Measurements from ENCODE around the gene TPP2. TPM values are rescaled to one million over a fixed set of nuclear protein-coding genes. Genes with fewer than 3 reads are reported as not detected.

The TPP2 gene
- total RNA-seq, 1 donor from 2014 or later: 33.0 TPM

GRCh38 chr13:102682211-102682610, 85.4 kb downstream of the TPP2 start:
- DNase-seq: no peak
- intact Hi-C loops (cut with micrococcal nuclease): no loop called here
- ATAC-seq: no peak

DNA sequence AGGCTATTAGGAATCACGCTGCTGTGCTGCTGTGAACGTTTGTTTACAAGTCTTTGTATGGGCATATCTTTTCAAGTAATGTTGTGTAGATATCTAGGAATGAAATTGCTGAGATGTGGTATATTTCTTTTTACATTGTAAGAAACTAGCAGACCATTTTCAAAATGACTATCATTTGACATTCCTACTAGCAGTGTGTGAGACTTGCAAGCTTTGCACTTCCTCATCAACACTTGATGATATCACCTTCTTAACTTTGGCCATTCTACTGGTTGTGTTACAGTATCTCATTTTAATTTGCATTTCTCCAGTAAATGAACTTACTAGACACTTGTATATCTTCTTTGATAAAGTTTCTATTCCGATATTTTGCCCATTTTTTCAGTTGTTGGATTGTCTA, 85.9 kb downstream of the TPP2 start:
- DNase-seq (no peak), ATAC-seq (no peak)
- intact Hi-C loops (cut with micrococcal nuclease): no loop called here

GRCh38 chr13:102683637-102684036, 86.9 kb downstream of the TPP2 start:
- DNase-seq (no peak), ATAC-seq (no peak)
- intact Hi-C loops (cut with micrococcal nuclease): no loop called here

- DNase-seq: no peak
- no peak for ATAC-seq
- intact Hi-C loops (cut with micrococcal nuclease): no loop called here
Measured at GRCh38 chr13:102686024-102686423, 89.2 kb downstream of the TPP2 start.

DNA sequence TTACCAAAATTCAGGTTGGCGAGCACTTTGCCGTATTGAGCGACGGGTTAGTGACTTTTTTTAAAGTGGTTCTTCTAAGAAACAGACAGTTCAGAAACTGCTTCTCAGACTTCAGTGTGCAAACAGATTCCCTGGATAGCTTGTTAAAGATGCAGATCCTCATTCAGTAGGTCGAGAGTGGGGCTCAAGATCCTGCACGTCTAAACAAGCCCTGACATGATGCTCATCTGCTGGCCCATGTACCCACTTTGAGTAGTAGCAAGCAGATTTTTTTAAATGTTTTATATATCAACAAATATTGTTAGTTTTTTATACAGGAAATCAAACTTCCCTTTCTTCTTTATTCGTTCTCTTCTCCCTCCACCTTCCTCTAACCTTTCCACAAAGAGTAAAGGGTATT, 90.7 kb downstream of the TPP2 start:
- intact Hi-C loops (cut with micrococcal nuclease): no loop called here
- ATAC-seq (no peak), DNase-seq (no peak)

DNA sequence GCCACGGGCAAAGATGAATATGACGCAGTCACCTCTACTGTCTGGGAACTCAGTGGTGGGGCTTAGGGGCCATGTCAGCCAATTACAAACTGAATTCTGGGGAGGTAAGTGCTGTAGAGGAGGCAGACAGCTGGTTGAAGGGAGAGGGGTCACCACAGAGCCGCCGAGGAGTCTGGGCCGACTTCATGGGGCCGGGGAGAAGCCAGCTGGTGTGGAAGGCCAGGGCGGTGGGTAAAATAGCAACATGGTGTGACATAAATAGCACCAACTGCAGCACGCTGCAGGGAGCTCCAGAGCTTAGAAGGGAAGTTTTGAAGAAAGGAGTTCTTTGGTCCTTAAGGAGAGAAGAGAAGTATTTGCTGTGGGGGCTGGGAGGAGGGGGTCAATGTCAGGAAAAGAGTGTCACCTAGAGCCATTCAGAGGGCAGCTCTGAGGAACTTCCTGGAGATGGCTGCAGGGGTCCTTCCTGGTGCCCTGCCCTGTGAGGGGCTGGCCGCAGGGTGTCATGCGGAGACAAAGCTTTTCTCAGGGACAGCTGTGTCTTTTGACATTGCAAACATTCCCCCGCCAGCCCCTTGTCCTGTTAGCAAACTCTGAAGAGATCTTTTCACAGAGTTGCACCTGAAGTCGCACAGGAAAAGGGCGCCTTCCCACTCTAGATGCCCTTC, 91.7 kb downstream of the TPP2 start:
- DNase-seq: no peak
- ATAC-seq: no peak
- intact Hi-C loops (cut with micrococcal nuclease): no loop called here

DNA sequence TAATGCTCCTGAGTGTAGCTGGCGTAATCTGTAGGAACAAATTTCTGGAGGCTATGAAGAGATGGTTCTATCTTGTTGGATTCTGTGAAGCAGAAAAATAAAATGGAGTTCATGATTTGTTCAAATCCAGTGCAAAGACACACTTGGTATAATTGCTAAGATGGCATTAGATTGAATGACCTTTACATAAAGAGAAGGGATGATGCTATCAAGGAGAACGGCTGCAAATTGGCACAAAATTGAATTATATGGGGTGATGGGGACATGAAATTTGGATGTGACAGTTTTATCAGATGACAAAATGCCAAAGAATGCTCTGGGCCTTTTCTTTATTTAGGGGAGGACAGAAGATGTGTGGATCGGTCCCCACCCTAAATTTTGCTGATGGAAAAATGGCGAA, 94.1 kb downstream of the TPP2 start:
- ATAC-seq (no peak), DNase-seq (no peak)
- intact Hi-C loops (cut with micrococcal nuclease): no loop called here

DNA sequence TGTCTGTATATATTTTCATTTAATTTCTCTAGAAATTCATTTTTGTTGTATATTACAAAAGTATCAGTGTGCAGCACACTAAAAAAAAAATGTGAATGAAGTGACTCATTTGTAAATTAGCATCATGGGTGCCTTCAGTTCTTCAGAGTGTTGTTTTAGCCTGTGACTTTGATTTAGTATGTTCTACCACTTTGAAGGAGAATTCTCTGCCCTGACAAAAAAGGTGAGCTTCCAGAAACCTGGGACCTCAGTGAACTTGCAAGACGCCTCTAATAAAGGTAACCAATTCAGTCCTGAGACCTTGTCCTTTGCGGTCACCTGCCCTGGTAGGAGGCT, 95.7 kb downstream of the TPP2 start:
- ATAC-seq (no peak), DNase-seq (no peak)
- intact Hi-C loops (cut with micrococcal nuclease): no loop called here

GRCh38 chr13:102693250-102693649, 96.5 kb downstream of the TPP2 start:
- ATAC-seq (no peak), DNase-seq (no peak)
- intact Hi-C loops (cut with micrococcal nuclease): no loop called here

GRCh38 chr13:102693776-102694175, 97.0 kb downstream of the TPP2 start:
- ATAC-seq (no peak), DNase-seq (no peak)
- intact Hi-C loops (cut with micrococcal nuclease): no loop called here

DNA sequence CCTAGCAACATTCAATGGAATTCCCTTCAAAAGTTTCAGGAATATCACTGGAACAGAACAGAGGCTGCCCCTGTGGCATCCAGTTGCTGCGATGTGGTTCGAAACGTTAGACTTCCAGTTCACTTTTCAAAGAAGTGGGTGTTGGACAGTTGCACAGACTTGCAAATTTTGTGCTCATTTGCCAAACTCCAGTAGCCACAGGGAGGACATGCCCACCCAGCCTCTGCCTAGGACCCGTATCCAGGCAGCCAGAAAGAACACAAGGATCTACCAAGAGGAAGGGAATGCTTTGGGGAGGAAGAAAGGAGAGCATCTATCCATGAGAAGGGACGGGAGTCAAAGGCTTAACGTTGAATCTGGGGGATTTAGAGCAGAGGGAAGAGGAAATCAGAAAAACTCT, 98.2 kb downstream of the TPP2 start, which contains the start of gene METTL21C:
Gene METTL21C, minus strand, starts transcription at position 108 of the 400 bp plus-strand sequence. CDS start 546 bp downstream, outside the sequence.
- no peak for ATAC-seq
- no peak for DNase-seq
- intact Hi-C loops (cut with micrococcal nuclease): no loop called here

DNA sequence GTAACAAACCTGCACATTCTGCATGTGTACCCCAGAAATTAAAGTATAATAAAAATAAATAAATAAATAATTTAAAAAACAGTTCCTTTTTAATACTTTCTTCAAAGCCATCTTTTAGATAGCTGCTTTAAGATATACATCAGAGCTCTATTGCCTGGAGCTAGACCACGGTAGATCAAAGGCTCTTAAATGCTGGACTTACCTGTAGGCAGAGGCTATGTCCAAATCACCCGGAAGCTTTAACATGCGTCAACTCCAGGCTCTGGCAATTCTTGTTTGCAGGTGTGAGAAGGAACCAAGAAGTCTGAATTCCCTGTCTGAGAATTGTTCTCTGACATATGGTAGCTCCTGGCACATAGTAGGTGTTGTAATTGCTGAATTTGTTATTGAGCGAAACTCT, 99.7 kb downstream of the TPP2 start:
- no peak for DNase-seq
- ATAC-seq: no peak
- intact Hi-C loops (cut with micrococcal nuclease): no loop called here

- no peak for ATAC-seq
- no peak for DNase-seq
- intact Hi-C loops (cut with micrococcal nuclease): no loop called here
Measured at GRCh38 chr13:102697264-102697663, 100.5 kb downstream of the TPP2 start.

- DNase-seq (no peak), ATAC-seq (no peak)
- intact Hi-C loops (cut with micrococcal nuclease): no loop called here
Measured at GRCh38 chr13:102697929-102698648, 101.3 kb downstream of the TPP2 start.

- DNase-seq (no peak), ATAC-seq (no peak)
- intact Hi-C loops (cut with micrococcal nuclease): no loop called here
Measured at GRCh38 chr13:102698649-102698980, 101.8 kb downstream of the TPP2 start.

GRCh38 chr13:102699504-102699903, 102.7 kb downstream of the TPP2 start:
- ATAC-seq: no peak
- DNase-seq: no peak
- intact Hi-C loops (cut with micrococcal nuclease): no loop called here

- ATAC-seq (peak; percentile 62), DNase-seq (no peak)
- intact Hi-C loops (cut with micrococcal nuclease): no loop called here
Measured at GRCh38 chr13:102700088-102701031, 103.6 kb downstream of the TPP2 start.

DNA sequence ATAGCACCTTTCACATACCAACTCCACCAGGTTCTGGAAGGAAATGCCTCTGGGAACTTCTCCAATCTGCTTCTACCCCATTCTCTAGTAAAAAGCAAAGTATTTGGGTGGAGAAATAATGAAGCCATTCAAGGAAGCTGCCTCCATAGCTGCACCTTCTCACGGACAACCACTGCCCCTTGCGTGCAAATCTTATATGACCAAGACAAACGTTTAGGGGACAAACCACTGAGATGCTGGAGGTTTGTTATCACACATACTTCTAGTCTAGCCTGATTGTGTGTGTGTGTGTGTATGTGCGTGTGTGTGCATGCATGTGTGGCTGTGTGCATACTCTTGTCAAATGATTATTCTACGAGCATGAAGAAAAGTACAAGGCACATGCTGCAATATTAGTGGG, 104.5 kb downstream of the TPP2 start:
- intact Hi-C loops (cut with micrococcal nuclease): no loop called here

GRCh38 chr13:102702965-102703725, 106.4 kb downstream of the TPP2 start:
- intact Hi-C loops (cut with micrococcal nuclease): no loop called here
- DNase-seq (no peak), ATAC-seq (no peak)

More for the DNA sequence above, 104.5 kb downstream of the TPP2 start:
- DNase-seq (no peak), ATAC-seq (no peak)

DNA sequence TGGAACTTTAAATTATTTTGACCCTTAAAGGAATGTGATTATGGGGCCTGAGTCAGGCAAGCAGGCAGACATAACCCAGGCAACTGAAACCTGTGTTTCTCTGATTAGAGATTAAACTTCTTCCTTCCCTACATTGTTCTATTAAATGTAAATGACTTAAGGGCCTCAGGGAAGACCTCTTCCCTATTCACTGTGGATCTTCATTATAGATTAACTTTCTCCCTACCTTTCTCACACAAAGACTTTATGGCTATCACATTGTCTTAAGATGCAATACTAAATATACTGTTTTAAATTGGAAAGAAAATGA, 106.9 kb downstream of the TPP2 start:
- DNase-seq (no peak), ATAC-seq (no peak)
- intact Hi-C loops (cut with micrococcal nuclease): no loop called here
